Calu3 (cell line): ENCODE results near the gene SFMBT1. TPM values are rescaled to one million over a fixed set of nuclear protein-coding genes. Genes with fewer than 3 reads are reported as not detected.

ENCODE experiments used
- BruUV-seq: library from RNA; stranded (reverse); fragments of 400-500 nt; replicated peaks from 2 replicates; lab custom pipeline; 2021; lab: Mats Ljungman, UMichigan
- CTCF ChIA-PET: fragments of 300-600 bp; sonication (Branson Sonifier 250); formaldehyde crosslinking; loops from one replicate; lab custom pipeline; 2022; ENCODE audit warnings: antibody characterized with exemption; lab: Charles Lee
- DNase-seq: peaks from one replicate; pipeline ENCODE4 v3.0.0; 2022
- H3K27ac Mint-ChIP-seq: one replicate; pipeline ENCODE4 v1.8.0; 2022; ENCODE audit warnings: mixed read lengths; ENCODE audit not compliant: unreplicated experiment
- H3K27me3 Mint-ChIP-seq: one replicate; pipeline ENCODE4 v1.8.0; 2022; ENCODE audit warnings: mixed read lengths; ENCODE audit not compliant: unreplicated experiment
- H3K36me3 Mint-ChIP-seq: one replicate; pipeline ENCODE4 v1.8.0; 2022; ENCODE audit warnings: mild to moderate bottlenecking, moderate library complexity, mixed read lengths; ENCODE audit not compliant: insufficient read depth, unreplicated experiment
- H3K4me1 Mint-ChIP-seq: one replicate; pipeline ENCODE4 v1.8.0; 2022; ENCODE audit warnings: mild to moderate bottlenecking, low read depth, mixed read lengths; ENCODE audit not compliant: unreplicated experiment
- H3K4me3 Mint-ChIP-seq: one replicate; pipeline ENCODE4 v1.8.0; 2022; ENCODE audit warnings: mild to moderate bottlenecking, low read depth, moderate library complexity, mixed read lengths; ENCODE audit not compliant: unreplicated experiment
- H3K9me3 Mint-ChIP-seq: one replicate; pipeline ENCODE4 v1.8.0; 2022; ENCODE audit warnings: low read depth, mixed read lengths; ENCODE audit not compliant: unreplicated experiment
- CTCF ChIP-seq: fragments of 200-600 bp; IDR thresholded peaks from one replicate; pipeline ENCODE4 v1.8.0; 2022; ENCODE audit warnings: antibody characterized with exemption; ENCODE audit not compliant: unreplicated experiment
- intact Hi-C: fragments of 100-400 bp; cut with micrococcal nuclease; formaldehyde crosslinking; loops from one replicate; pipeline ENCODE4 v1.10.0; 2022; ENCODE audit not compliant: unreplicated experiment
- total RNA-seq: library from RNA; stranded (reverse); gene quantifications from 2 replicates; pipeline ENCODE4 v1.2.3, GENCODE V29; 2022

The SFMBT1 gene
- total RNA-seq, 1 experiment from 2014 or later = 36.6 TPM

DNA sequence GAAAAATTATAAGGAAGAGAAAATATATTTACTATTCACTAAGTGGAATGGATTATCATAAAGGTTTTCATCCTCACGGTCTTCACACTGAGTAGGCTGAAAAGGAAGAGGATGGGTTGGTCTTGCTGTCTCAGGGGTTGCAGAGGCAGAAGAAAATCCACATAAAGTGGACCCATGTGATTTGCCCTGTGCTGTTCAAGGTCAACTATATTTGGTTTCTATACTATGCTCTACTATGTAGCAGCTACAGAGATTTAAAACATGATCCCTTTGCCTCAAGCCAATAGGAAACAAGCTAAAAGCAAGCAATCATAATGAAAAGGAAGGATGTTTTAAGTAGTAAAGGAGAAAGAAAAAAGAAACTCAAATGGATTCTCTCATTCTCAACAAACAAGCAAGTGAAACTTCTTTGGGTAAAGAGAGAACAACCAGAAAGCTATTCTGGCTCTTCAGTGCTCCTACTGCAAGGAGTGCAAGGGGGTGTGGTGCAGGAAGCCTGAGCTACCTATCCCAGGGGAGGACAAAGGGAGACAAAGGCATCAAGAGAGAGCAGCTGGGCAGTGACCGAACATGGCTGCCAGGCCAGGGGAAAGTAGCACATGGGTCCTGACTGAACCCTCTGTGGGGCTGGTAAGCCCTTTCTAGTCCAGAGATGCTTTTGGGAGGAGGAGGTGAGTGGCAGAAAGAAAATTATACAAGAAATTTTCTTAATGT, 35.9 kb downstream of the SFMBT1 start:
- H3K36me3 Mint-ChIP-seq = no peaks in the 10 kb centered on the region
- CTCF ChIA-PET = interaction anchor here (0.6 kb wide), 1 partner anchor 11 kb away, joined by 3 read pairs; no protein-coding TSS in a partner anchor
- H3K4me1 Mint-ChIP-seq = peaks cover 18% of the 10 kb centered on the region
- no peak overlapping the region for H3K4me3 Mint-ChIP-seq
- intact Hi-C loops = no loop called here
- no peak for DNase-seq
- H3K27me3 Mint-ChIP-seq = no peaks in the 10 kb centered on the region
- no TSS peak for BruUV-seq
- no peaks in the 10 kb centered on the region for H3K9me3 Mint-ChIP-seq
- no peak overlapping the region for H3K27ac Mint-ChIP-seq
- TF ChIP-seq CTCF = no peak

DNA sequence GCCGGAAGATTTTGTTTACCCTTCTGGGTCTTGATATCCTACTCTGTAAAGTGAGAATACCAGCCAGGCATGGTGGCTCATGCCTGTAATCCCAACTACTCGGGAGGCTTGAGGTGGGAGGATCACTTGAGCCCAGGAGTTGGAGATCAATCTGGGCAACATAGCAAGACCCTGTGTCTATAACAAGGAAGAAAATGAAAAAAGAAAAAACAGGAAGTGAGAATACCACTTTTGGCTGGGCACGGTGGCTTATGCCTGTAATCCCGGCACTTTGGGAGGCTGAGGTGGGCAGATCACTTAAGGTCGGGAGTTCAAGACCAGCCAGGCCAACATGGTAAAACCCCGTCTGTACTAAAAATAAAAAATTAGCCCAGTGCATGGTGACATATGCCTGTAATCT, 36.9 kb downstream of the SFMBT1 start:
- Mint-ChIP-seq H3K9me3 (no peaks in the 10 kb centered on the region), H3K27ac (no peak overlapping the region), H3K4me3 (no peak overlapping the region), H3K27me3 (no peaks in the 10 kb centered on the region), H3K36me3 (no peaks in the 10 kb centered on the region), H3K4me1 (peaks cover 18% of the 10 kb centered on the region)
- no peak for DNase-seq
- no peak for TF ChIP-seq CTCF
- no TSS peak for BruUV-seq
- CTCF ChIA-PET = no interaction called here
- intact Hi-C loops = no loop called here

DNA sequence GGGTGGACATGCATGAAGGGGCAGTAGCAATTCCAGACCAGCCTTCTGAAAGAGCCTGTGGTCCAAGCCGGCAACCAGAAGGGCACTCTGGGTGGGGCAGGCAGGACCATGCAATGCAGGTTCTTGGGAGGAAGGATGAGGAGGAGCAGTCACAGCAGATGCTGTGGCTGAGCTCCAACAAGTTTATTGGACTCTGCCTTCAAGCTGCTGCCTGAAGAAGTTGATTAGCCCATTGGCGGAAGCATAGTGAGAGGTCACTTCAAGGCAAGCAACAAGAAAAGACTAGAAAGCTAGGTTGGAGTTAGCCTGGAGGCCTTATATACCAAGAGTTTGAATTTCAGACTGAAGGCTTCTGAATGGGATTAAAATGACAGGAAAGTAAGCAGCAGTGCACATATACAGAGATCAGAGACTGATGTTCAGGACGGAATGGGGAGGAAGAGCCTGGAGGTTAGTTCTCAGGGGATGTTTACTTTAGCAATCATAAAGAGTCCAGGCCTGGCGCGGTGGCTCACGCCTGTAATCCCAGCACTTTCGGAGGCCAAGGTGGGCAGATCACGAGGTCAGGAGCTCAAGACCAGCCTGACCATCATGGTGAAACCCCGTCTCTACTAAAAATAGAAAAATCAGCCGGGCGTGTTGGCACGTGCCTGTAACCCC, 39.9 kb downstream of the SFMBT1 start:
- H3K4me1 Mint-ChIP-seq = peaks cover 13% of the 10 kb centered on the region
- CTCF ChIA-PET = no interaction called here
- BruUV-seq = no TSS peak
- H3K4me3 Mint-ChIP-seq = no peak overlapping the region
- H3K27me3 Mint-ChIP-seq = no peaks in the 10 kb centered on the region
- intact Hi-C loops = no loop called here
- H3K27ac Mint-ChIP-seq = no peak overlapping the region
- DNase-seq = no peak
- H3K9me3 Mint-ChIP-seq = no peaks in the 10 kb centered on the region
- TF ChIP-seq CTCF = no peak
- H3K36me3 Mint-ChIP-seq = no peaks in the 10 kb centered on the region

GRCh38 chr3:53005338-53005737, 40.5 kb downstream of the SFMBT1 start:
- Mint-ChIP-seq H3K4me1 (peaks cover 10% of the 10 kb centered on the region), H3K27me3 (no peaks in the 10 kb centered on the region), H3K36me3 (peaks cover under 1% of the 10 kb centered on the region), H3K27ac (no peak overlapping the region), H3K4me3 (no peak overlapping the region), H3K9me3 (no peaks in the 10 kb centered on the region)
- CTCF ChIA-PET = no interaction called here
- no peak for TF ChIP-seq CTCF
- no peak for DNase-seq
- intact Hi-C loops = no loop called here
- BruUV-seq = no TSS peak
